ENCODE measurements around the gene HDLBP. TPM values are rescaled to one million over a fixed set of nuclear protein-coding genes. Genes with fewer than 3 reads are reported as not detected.

HDLBP gene
- polyA plus RNA-seq, 3 donors: 50.4 to 73.1 (median 69.9) TPM

DNA sequence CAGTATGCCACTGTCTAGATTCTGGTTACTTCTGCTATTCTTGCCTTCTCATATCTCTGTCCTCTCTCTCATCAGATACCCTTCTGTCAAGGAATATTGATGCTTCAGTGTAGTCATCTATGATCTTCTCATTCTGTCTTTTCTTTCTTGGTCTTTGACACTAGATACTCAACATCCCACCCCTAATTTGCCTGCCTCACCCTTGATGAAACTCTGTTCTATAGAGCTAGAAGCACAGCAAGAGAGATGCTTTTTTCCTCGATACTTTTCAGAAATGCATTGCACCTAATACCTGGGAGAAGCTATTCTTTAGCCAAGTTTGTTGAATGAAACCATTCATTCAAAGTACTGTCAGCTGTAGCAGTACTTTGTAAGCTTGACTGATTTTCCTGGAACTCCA, 9.8 kb upstream of the HDLBP start:
- TF ChIP-seq, protein P1, sequence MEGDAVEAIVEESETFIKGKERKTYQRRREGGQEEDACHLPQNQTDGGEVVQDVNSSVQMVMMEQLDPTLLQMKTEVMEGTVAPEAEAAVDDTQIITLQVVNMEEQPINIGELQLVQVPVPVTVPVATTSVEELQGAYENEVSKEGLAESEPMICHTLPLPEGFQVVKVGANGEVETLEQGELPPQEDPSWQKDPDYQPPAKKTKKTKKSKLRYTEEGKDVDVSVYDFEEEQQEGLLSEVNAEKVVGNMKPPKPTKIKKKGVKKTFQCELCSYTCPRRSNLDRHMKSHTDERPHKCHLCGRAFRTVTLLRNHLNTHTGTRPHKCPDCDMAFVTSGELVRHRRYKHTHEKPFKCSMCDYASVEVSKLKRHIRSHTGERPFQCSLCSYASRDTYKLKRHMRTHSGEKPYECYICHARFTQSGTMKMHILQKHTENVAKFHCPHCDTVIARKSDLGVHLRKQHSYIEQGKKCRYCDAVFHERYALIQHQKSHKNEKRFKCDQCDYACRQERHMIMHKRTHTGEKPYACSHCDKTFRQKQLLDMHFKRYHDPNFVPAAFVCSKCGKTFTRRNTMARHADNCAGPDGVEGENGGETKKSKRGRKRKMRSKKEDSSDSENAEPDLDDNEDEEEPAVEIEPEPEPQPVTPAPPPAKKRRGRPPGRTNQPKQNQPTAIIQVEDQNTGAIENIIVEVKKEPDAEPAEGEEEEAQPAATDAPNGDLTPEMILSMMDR (IDR thresholded peaks at IDR 0.05): no peak
- intact Hi-C loops (cut with micrococcal nuclease): no loop called here
- H3K4me3 Mint-ChIP-seq: no peak overlapping the region

DNA sequence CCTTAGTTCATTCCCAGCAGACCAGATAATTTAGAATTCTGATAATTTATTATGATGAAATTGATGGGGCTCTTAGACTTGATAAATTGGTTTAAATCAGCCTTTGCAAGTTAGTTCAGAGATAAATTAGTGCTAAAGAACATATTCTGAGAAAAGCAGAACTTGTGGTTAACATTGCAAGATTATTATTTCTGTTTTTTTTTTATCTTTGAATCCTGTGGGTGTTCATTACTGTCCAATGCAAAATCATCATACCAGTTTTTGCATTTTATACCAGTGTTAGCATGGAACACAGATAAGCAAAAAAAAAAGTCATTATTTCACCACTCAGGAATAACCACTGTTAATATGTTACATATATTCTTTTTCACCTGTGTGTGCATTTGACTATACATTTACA, 9.3 kb upstream of the HDLBP start:
- peaks cover 43% of the 10 kb centered on the region for H3K4me1 Mint-ChIP-seq
- no peaks in the 10 kb centered on the region for H3K27me3 ChIP-seq (ENCODE audit: control insufficient read depth in 2 of 2, insufficient read depth in 2 of 2, low read length in 2 of 2)
- peaks cover 88% of the 10 kb centered on the region for H3K79me2 ChIP-seq (ENCODE audit: insufficient read depth, low read length)
- peaks cover 23 to 47% of the 10 kb centered on the region in 2 donors for H3K36me3 ChIP-seq (replicated peaks in 1 of 2; ENCODE audit: control insufficient read depth in 1 of 2, insufficient read depth in 2 of 2, low read length in 2 of 2)
- intact Hi-C loops (cut with micrococcal nuclease): no loop called here
- H3K9me3 ChIP-seq (replicated peaks in 1 of 2; ENCODE audit: control insufficient read depth in 1 of 2, insufficient read depth in 1 of 2, low read length in 2 of 2): no peaks in the 10 kb centered on the region
- H4K20me1 ChIP-seq (ENCODE audit: insufficient read depth, low read length): peaks cover 84% of the 10 kb centered on the region
- DNase-seq: peak in 1 of 3 donors; percentile 38
- peak overlapping the region in 1 of 2 donors; percentile 64 for H3K4me3 Mint-ChIP-seq
- H3K9me3 Mint-ChIP-seq: peaks cover 0 to 2% (median 0%) of the 10 kb centered on the region in 7 donors
- H3K27ac Mint-ChIP-seq: peak overlapping the region; percentile 8 to 86 (median 37)
- TF ChIP-seq, protein P1 (IDR thresholded peaks at IDR 0.05): no peak
- H3K36me3 Mint-ChIP-seq: peaks cover 45 to 52% of the 10 kb centered on the region in 2 donors
- no peaks in the 10 kb centered on the region for H3K27me3 Mint-ChIP-seq (ENCODE audit: low read depth in 3 of 3)
- H3K27ac ChIP-seq (ENCODE audit: low read depth in 1 of 2, low read length in 2 of 2): peak overlapping the region in 1 of 2 donors; percentile 44
- H3K4me1 ChIP-seq (ENCODE audit: control insufficient read depth in 1 of 2, insufficient read depth in 2 of 2, low read length in 2 of 2): peaks cover 22 to 47% of the 10 kb centered on the region in 2 donors
- H3K4me3 ChIP-seq (replicated peaks in 1 of 3; ENCODE audit: low read depth in 2 of 3, low read length in 3 of 3): peak overlapping the region in 1 of 3 experiments; percentile 19
- H3K9ac ChIP-seq (ENCODE audit: insufficient read depth, low read length, poor library complexity, severe bottlenecking): no peak overlapping the region
- no peak overlapping the region for H2AFZ ChIP-seq (ENCODE audit: insufficient read depth, low read depth, low read length, poor library complexity, severe bottlenecking)
- H3K4me2 ChIP-seq (replicated peaks; ENCODE audit: extremely low read depth, low read length, poor library complexity, severe bottlenecking): peak overlapping the region; percentile 28

More for the DNA sequence above, 9.8 kb upstream of the HDLBP start:
- 100% methylated on average over 1 of the region's 1 CpG for WGBS (ENCODE audit: insufficient coverage)
- Histone ChIP-seq H3K4me3 (replicated peaks in 1 of 3; ENCODE audit: low read depth in 2 of 3, low read length in 3 of 3) (no peak overlapping the region), H3K27ac (ENCODE audit: low read depth in 1 of 2, low read length in 2 of 2) (peak overlapping the region in 1 of 2 donors; percentile 44), H3K4me1 (ENCODE audit: control insufficient read depth in 1 of 2, insufficient read depth in 2 of 2, low read length in 2 of 2) (peaks cover 22 to 45% of the 10 kb centered on the region in 2 donors), H4K20me1 (ENCODE audit: insufficient read depth, low read length) (peaks cover 82% of the 10 kb centered on the region), H3K9me3 (replicated peaks in 1 of 2; ENCODE audit: control insufficient read depth in 1 of 2, insufficient read depth in 1 of 2, low read length in 2 of 2) (no peaks in the 10 kb centered on the region), H3K79me2 (ENCODE audit: insufficient read depth, low read length) (peaks cover 88% of the 10 kb centered on the region), H2AFZ (ENCODE audit: insufficient read depth, low read depth, low read length, poor library complexity, severe bottlenecking) (no peak overlapping the region), H3K36me3 (replicated peaks in 1 of 2; ENCODE audit: control insufficient read depth in 1 of 2, insufficient read depth in 2 of 2, low read length in 2 of 2) (peaks cover 28 to 52% of the 10 kb centered on the region in 2 donors), H3K4me2 (replicated peaks; ENCODE audit: extremely low read depth, low read length, poor library complexity, severe bottlenecking) (peak overlapping the region; percentile 28), H3K27me3 (ENCODE audit: control insufficient read depth in 2 of 2, insufficient read depth in 2 of 2, low read length in 2 of 2) (no peaks in the 10 kb centered on the region), H3K9ac (ENCODE audit: insufficient read depth, low read length, poor library complexity, severe bottlenecking) (no peak overlapping the region)
- DNase-seq: no peak
- no peaks in the 10 kb centered on the region for H3K27me3 Mint-ChIP-seq (ENCODE audit: low read depth in 3 of 3)
- peaks cover 44 to 54% of the 10 kb centered on the region in 2 donors for H3K36me3 Mint-ChIP-seq
- peaks cover 0 to 2% (median 0%) of the 10 kb centered on the region in 7 donors for H3K9me3 Mint-ChIP-seq
- peaks cover 38% of the 10 kb centered on the region for H3K4me1 Mint-ChIP-seq
- H3K27ac Mint-ChIP-seq: peak overlapping the region in 2 of 7 donors; percentile 19 to 40
